GM12878 (cell line): ENCODE data around the gene ZNF474. TPM values are rescaled to one million over a fixed set of nuclear protein-coding genes. Genes with fewer than 3 reads are reported as not detected.

Experiments used
- ATAC-seq: fragments of 200-7000 bp; cut with Tn5 transposase; 3 replicates; pipeline ENCODE4 v1.9.1; 2020; ENCODE audit warnings: mild to moderate bottlenecking, moderate library complexity
- BruUV-seq: library from RNA; stranded (reverse); fragments of 400-500 nt; replicated peaks from 2 replicates; lab custom pipeline; 2021; lab: Mats Ljungman, UMichigan
- CTCF ChIA-PET: fragments of 300-600 bp; sonication (Branson Sonifier 250); formaldehyde crosslinking; extraction: SDS; loops from one replicate; lab custom pipeline; 2021; ENCODE audit warnings: inconsistent platforms; lab: Yijun Ruan, JAX
- POLR2A ChIA-PET: fragments of 350-600 bp; formaldehyde crosslinking; extraction: SDS; loops from one replicate; lab custom pipeline; 2021; ENCODE audit warnings: inconsistent platforms; lab: Charles Lee
- RAD21 ChIA-PET: fragments of 300-600 bp; sonication (Branson Sonifier 250); formaldehyde crosslinking; loops from one replicate; lab custom pipeline; 2023; ENCODE audit warnings: antibody characterized with exemption; ENCODE audit not compliant: unreplicated experiment; lab: Charles Lee
- SMC1A ChIA-PET: fragments of 300-600 bp; sonication (Branson Sonifier 250); formaldehyde crosslinking; loops from one replicate; lab custom pipeline; 2023; ENCODE audit not compliant: unreplicated experiment, uncharacterized antibody; lab: Charles Lee
- DNase-seq: peaks from one replicate; pipeline ENCODE4 v3.0.0-alpha.2; 2011; ENCODE audit warnings: low read depth, low spot score
- FAIRE-seq: peaks from 3 replicates; lab custom pipeline; 2011; peaks lifted over from hg19 to GRCh38; lab: Jason Lieb, UNC
- H2AFZ ChIP-seq: 2 replicates; pipeline ENCODE4 v1.6.0; 2011; ENCODE audit warnings: low read depth, low read length, control low read depth; ENCODE audit not compliant: control insufficient read depth
- H3K27ac ChIP-seq: 2 replicates; pipeline ENCODE4 v1.5.1; 2011; ENCODE audit warnings: control low read depth; ENCODE audit not compliant: control insufficient read depth, insufficient read depth
- H3K27me3 ChIP-seq, 2 experiments: replicated peaks in 1 of 2; 2 replicates each; pipeline versions ENCODE4 v1.6.0 to v1.6.1; 2011; ENCODE audit warnings: low read length in 1 of 2; ENCODE audit not compliant: control insufficient read depth in 2 of 2, insufficient read depth in 2 of 2
- H3K36me3 ChIP-seq, 2 experiments: 2 replicates each; pipeline ENCODE4 v1.5.1; 2011; ENCODE audit warnings: low read length in 1 of 2; ENCODE audit not compliant: control insufficient read depth in 2 of 2, insufficient read depth in 2 of 2
- H3K4me1 ChIP-seq: 2 replicates; pipeline ENCODE4 v1.6.1; 2011; ENCODE audit warnings: mild to moderate bottlenecking, low read length, moderate library complexity, mixed read lengths; ENCODE audit not compliant: control insufficient read depth, insufficient read depth
- H3K4me2 ChIP-seq: 2 replicates; pipeline ENCODE4 v1.6.0; 2011; ENCODE audit warnings: control low read depth; ENCODE audit not compliant: control insufficient read depth, insufficient read depth
- H3K4me3 ChIP-seq: fragments of 200-600 bp; sonication (generic); 2 replicates; pipeline ENCODE4 v1.5.1; 2016
- H3K79me2 ChIP-seq: 2 replicates; pipeline ENCODE4 v1.6.0; 2011; ENCODE audit warnings: low read length; ENCODE audit not compliant: control insufficient read depth, insufficient read depth
- H3K9ac ChIP-seq: 2 replicates; pipeline ENCODE4 v1.8.0; 2011; ENCODE audit warnings: low read length, control low read depth, mixed read lengths; ENCODE audit not compliant: control insufficient read depth, insufficient read depth
- H3K9me3 ChIP-seq: replicated peaks from 3 replicates; pipeline ENCODE4 v1.5.1; 2011; ENCODE audit warnings: mild to moderate bottlenecking, low read length; ENCODE audit not compliant: control insufficient read depth, insufficient read depth
- H4K20me1 ChIP-seq: 2 replicates; pipeline ENCODE4 v1.6.0; 2011; ENCODE audit not compliant: control insufficient read depth, insufficient read depth
- CEBPB ChIP-seq, 2 experiments: fragments of 150-350 bp in 1 of 2; IDR thresholded peaks; 2 replicates each; pipeline ENCODE4 v1.6.1; 2012 to 2014; ENCODE audit warnings: low read depth in 2 of 2, low read length in 2 of 2, borderline replicate concordance in 1 of 2, inconsistent platforms in 1 of 2
- CREM ChIP-seq: IDR thresholded peaks from 2 replicates; pipeline ENCODE4 v1.6.1; 2014; ENCODE audit warnings: antibody characterized with exemption, low read depth
- HDAC2 ChIP-seq: fragments of 200-600 bp; sonication (generic); IDR thresholded peaks from 2 replicates; pipeline ENCODE4 v1.6.1; 2017
- IKZF2 ChIP-seq, 2 experiments: fragments of 450-650 bp; IDR thresholded peaks; 2 replicates each; pipeline ENCODE4 v1.6.1; 2017; ENCODE audit warnings: mild to moderate bottlenecking in 2 of 2, moderate library complexity in 2 of 2
- LARP7 ChIP-seq: fragments of 450-650 bp; IDR thresholded peaks from 2 replicates; pipeline ENCODE4 v1.6.1; 2017; ENCODE audit warnings: mild to moderate bottlenecking
- NR2F1 ChIP-seq: fragments of 450-650 bp; conservative IDR thresholded peaks from 2 replicates; pipeline ENCODE4 v1.6.1; 2017; ENCODE audit warnings: mild to moderate bottlenecking
- PAX5 ChIP-seq: IDR thresholded peaks from 2 replicates; pipeline ENCODE4 v1.6.1; 2011; ENCODE audit warnings: low read depth, low read length, borderline replicate concordance
- WGBS: methylation state at CpG from one replicate; pipeline ENCODE4 v1.1.6; 2016; ENCODE audit warnings: low lambda C conversion rate; ENCODE audit not compliant: insufficient replicate concordance, insufficient coverage; ENCODE audit errors: missing lambda C conversion rate; 5-methylcytosine and 5-hydroxymethylcytosine counted together
- in situ Hi-C: fragments of 300-500 bp; cut with MboI; formaldehyde crosslinking; loops from 9 replicates; pipeline ENCODE4 v1.14.3; 2018; ENCODE audit warnings: mixed read lengths
- intact Hi-C: fragments of 100-400 bp; cut with micrococcal nuclease; formaldehyde crosslinking; loops from one replicate; pipeline ENCODE4 v1.14.2; 2022; ENCODE audit not compliant: unreplicated experiment
- polyA plus RNA-seq, 11 experiments: library from polyadenylated mRNA; depleted of rRNA in 4 of 11; unstranded in 6 of 11; stranded (reverse) in 5 of 11; fragments of >200 nt; fragmentation: Nextera tagmentation in 4 of 11; fragmentation: Illumina TruSeq in 1 of 11; extraction: Ambion mirVana in 4 of 11; extraction: Trizol in 1 of 11; gene quantifications; 1 replicate in 1 of 11; 2 replicates in 10 of 11; pipeline versions ENCODE4 v1.2.1 to v1.2.3, GENCODE V29; 2011 to 2016; ENCODE audit warnings: inconsistent platforms in 2 of 11, missing spikeins in 2 of 11, low read depth in 1 of 11
- total RNA-seq, 4 experiments: library from RNA; depleted of rRNA in 3 of 4; stranded (reverse); fragments of >200 nt in 3 of 4; fragmentation: Illumina TruSeq in 1 of 4; extraction: Trizol in 1 of 4; gene quantifications; 2 replicates each; pipeline versions ENCODE4 v1.2.1 to v1.2.3, GENCODE V29; 2013 to 2021
- TF ChIP-seq, protein P1 (sequence below): IDR thresholded peaks from 2 replicates; pipeline ENCODE4 v1.6.1; 2011; ENCODE audit warnings: mild to moderate bottlenecking, low read depth, low read length, moderate library complexity; ENCODE audit not compliant: insufficient replicate concordance
- TF ChIP-seq, protein P2 (sequence below): fragments of 450-650 bp; IDR thresholded peaks from 2 replicates; pipeline ENCODE4 v1.6.1; 2017; ENCODE audit warnings: borderline replicate concordance
- TF ChIP-seq, protein P3 (sequence below): fragments of 450-650 bp; IDR thresholded peaks from 2 replicates; pipeline ENCODE4 v1.6.1; 2018; ENCODE audit warnings: mild to moderate bottlenecking, low read depth, moderate library complexity; ENCODE audit not compliant: partially characterized antibody

Gene ZNF474
- total and polyA plus RNA-seq, 10 of the 15 experiments (the other 5 are each of a cell fraction or from before 2014, with no cell fraction given): 0.06 to 0.97 (median 0.13) TPM; not detected in 3

DNA sequence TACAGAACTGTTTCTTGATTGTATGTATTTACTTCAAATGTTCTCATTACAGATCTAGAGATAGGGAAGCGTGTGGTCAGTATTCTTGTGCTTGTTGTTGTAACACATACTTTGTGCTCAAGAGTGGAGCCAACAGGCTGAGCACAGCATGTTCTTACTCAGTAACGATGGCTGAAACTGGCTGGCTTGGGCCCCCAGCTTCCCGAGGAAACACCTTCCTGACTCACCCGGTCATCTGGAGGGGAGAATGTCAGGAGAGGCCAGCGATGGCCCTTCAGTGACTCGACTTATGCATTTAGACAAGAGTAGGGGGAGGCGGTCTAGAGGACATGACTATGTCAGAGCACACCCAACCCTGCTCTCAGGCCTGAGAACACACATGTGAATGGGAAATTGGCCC, 25.6 kb downstream of the ZNF474 start:
- H3K79me2 ChIP-seq: no peaks in the 10 kb centered on the region
- no peak overlapping the region for H3K4me3 ChIP-seq
- DNase-seq (no peak), ATAC-seq (no peak), FAIRE-seq (no peak)
- intact Hi-C loops (no loop called here), in situ Hi-C loops (no loop called here)
- BruUV-seq: no TSS peak
- H4K20me1 ChIP-seq: no peaks in the 10 kb centered on the region
- H3K27me3 ChIP-seq: no peaks in the 10 kb centered on the region
- CTCF ChIA-PET: interaction anchor here (0.7 kb wide), 1 partner anchor 39 kb away, joined by 3 read pairs; no protein-coding TSS in a partner anchor
- no peaks in the 10 kb centered on the region for H3K4me1 ChIP-seq
- WGBS: 24% methylated on average over 7 of the region's 7 CpGs
- H3K9ac ChIP-seq: no peak overlapping the region
- no peak overlapping the region for H3K4me2 ChIP-seq
- RAD21 ChIA-PET: no interaction called here
- SMC1A ChIA-PET: interaction anchor here (1.0 kb wide), 1 partner anchor 11 kb away, joined by 5 read pairs; no protein-coding TSS in a partner anchor
- no peaks in the 10 kb centered on the region for H3K9me3 ChIP-seq
- no peak overlapping the region for H3K27ac ChIP-seq
- POLR2A ChIA-PET: no interaction called here
- TF ChIP-seq LARP7: no peak
- TF ChIP-seq CEBPB (IDR thresholded peaks at IDR 0.05; ENCODE audit: borderline replicate concordance in 1 of 2, low read depth in 2 of 2, low read length in 2 of 2): no peak
- no peak for TF ChIP-seq HDAC2
- no peak for TF ChIP-seq NR2F1
- TF ChIP-seq, protein P1, sequence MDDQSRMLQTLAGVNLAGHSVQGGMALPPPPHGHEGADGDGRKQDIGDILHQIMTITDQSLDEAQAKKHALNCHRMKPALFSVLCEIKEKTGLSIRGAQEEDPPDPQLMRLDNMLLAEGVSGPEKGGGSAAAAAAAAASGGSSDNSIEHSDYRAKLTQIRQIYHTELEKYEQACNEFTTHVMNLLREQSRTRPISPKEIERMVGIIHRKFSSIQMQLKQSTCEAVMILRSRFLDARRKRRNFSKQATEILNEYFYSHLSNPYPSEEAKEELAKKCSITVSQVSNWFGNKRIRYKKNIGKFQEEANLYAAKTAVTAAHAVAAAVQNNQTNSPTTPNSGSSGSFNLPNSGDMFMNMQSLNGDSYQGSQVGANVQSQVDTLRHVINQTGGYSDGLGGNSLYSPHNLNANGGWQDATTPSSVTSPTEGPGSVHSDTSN: no peak
- no peak for TF ChIP-seq PAX5
- no peak overlapping the region for H2AFZ ChIP-seq
- H3K36me3 ChIP-seq: no peaks in the 10 kb centered on the region

DNA sequence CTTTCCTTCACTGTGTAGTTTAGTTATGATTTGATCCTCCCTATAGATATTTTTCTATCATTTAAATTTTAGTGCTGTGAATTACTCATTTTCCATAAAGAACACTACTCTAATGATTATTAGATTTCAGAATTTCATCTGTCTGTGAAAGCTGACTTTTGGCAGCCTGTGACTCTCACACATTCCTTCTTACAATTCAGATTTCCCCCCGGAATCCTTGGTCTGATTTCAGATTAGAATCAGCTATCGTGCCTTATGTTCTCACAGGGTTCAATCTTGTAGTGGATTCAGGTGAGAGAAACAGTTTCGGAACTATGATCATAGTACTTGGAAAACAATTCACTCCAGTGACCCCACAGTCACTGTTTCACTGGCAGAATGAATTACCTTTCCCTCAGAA, 26.2 kb downstream of the ZNF474 start:
- no peak overlapping the region for H3K9ac ChIP-seq
- no peaks in the 10 kb centered on the region for H3K9me3 ChIP-seq
- RAD21 ChIA-PET: no interaction called here
- H3K79me2 ChIP-seq: no peaks in the 10 kb centered on the region
- no peak overlapping the region for H3K4me3 ChIP-seq
- SMC1A ChIA-PET: interaction anchor here (0.6 to 1.5 kb wide), 3 partner anchors 188 to 1954 kb away, joined by 3 to 4 read pairs (median 4); no protein-coding TSS in a partner anchor
- no peaks in the 10 kb centered on the region for H3K36me3 ChIP-seq
- in situ Hi-C loops (no loop called here), intact Hi-C loops (no loop called here)
- no peak overlapping the region for H2AFZ ChIP-seq
- no TSS peak for BruUV-seq
- CTCF ChIA-PET: interaction anchor here (0.7 to 1.6 kb wide), 2 partner anchors 13 to 15 kb away, joined by 3 to 5 read pairs; no protein-coding TSS in a partner anchor
- H3K4me1 ChIP-seq: no peaks in the 10 kb centered on the region
- DNase-seq (no peak), FAIRE-seq (no peak), ATAC-seq (no peak)
- H4K20me1 ChIP-seq: no peaks in the 10 kb centered on the region
- H3K27ac ChIP-seq: no peak overlapping the region
- H3K4me2 ChIP-seq: no peak overlapping the region
- POLR2A ChIA-PET: no interaction called here
- no peaks in the 10 kb centered on the region for H3K27me3 ChIP-seq
- 28% methylated on average over 3 of the region's 3 CpGs for WGBS
- TF ChIP-seq IKZF2 (IDR thresholded peaks at IDR 0.05): no peak
- TF ChIP-seq, protein P2, sequence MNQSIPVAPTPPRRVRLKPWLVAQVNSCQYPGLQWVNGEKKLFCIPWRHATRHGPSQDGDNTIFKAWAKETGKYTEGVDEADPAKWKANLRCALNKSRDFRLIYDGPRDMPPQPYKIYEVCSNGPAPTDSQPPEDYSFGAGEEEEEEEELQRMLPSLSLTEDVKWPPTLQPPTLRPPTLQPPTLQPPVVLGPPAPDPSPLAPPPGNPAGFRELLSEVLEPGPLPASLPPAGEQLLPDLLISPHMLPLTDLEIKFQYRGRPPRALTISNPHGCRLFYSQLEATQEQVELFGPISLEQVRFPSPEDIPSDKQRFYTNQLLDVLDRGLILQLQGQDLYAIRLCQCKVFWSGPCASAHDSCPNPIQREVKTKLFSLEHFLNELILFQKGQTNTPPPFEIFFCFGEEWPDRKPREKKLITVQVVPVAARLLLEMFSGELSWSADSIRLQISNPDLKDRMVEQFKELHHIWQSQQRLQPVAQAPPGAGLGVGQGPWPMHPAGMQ: no peak
- TF ChIP-seq, protein P3, sequence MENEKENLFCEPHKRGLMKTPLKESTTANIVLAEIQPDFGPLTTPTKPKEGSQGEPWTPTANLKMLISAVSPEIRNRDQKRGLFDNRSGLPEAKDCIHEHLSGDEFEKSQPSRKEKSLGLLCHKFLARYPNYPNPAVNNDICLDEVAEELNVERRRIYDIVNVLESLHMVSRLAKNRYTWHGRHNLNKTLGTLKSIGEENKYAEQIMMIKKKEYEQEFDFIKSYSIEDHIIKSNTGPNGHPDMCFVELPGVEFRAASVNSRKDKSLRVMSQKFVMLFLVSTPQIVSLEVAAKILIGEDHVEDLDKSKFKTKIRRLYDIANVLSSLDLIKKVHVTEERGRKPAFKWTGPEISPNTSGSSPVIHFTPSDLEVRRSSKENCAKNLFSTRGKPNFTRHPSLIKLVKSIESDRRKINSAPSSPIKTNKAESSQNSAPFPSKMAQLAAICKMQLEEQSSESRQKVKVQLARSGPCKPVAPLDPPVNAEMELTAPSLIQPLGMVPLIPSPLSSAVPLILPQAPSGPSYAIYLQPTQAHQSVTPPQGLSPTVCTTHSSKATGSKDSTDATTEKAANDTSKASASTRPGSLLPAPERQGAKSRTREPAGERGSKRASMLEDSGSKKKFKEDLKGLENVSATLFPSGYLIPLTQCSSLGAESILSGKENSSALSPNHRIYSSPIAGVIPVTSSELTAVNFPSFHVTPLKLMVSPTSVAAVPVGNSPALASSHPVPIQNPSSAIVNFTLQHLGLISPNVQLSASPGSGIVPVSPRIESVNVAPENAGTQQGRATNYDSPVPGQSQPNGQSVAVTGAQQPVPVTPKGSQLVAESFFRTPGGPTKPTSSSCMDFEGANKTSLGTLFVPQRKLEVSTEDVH: no peak
- TF ChIP-seq CREM: no peak
